Forelimb muscle (tissue), 1 donor: Measurements from ENCODE around the gene NDUFAB1. TPM values are rescaled to one million over a fixed set of nuclear protein-coding genes. Genes with fewer than 3 reads are reported as not detected.
"Not testable (repeated sequence)": the region's sequence is repeated elsewhere in the genome, so short reads cannot be mapped to it uniquely, and the experiment has no call there.

Experiments
- DNase-seq: peaks from one replicate; pipeline ENCODE4 v3.0.0-alpha.2; 2013; ENCODE audit warnings: low read depth
- polyA plus RNA-seq: library from polyadenylated mRNA; unstranded; fragments of 120-200 nt; gene quantifications from one replicate; pipeline ENCODE4 v1.2.1, GENCODE V29; 2013; ENCODE audit not compliant: insufficient read length

Gene NDUFAB1
- polyA plus RNA-seq, 1 donor = 88.7 TPM

GRCh38 chr16:23556881-23557778 lies 39.0 kb downstream of the NDUFAB1 start, which contains the start of the genes EARS2 and UBFD1:
Gene EARS2, minus strand, starts transcription at chr16:23557350. Its CDS starts 7 bp downstream, at chr16:23557343.
Gene UBFD1, plus strand, starts transcription at chr16:23557727. Its CDS starts 16 bp downstream, at chr16:23557743.
- peak; percentile 96 for DNase-seq

GRCh38 chr16:23554536-23554935 lies 41.6 kb downstream of the NDUFAB1 start:
- no peak for DNase-seq

GRCh38 chr16:23552161-23552560 lies 44.0 kb downstream of the NDUFAB1 start:
- DNase-seq = no peak

GRCh38 chr16:23549938-23550337 lies 46.2 kb downstream of the NDUFAB1 start:
- DNase-seq = no peak

- DNase-seq = no peak
Observed at GRCh38 chr16:23544436-23544835, 51.7 kb downstream of the NDUFAB1 start.

- DNase-seq = not testable (repeated sequence)
Observed at GRCh38 chr16:23540817-23541178, 55.3 kb downstream of the NDUFAB1 start.

GRCh38 chr16:23539984-23540816 lies 55.9 kb downstream of the NDUFAB1 start:
- DNase-seq = no peak

- DNase-seq = no peak
Observed at GRCh38 chr16:23538919-23539278, 57.2 kb downstream of the NDUFAB1 start.

GRCh38 chr16:23537390-23537789 lies 58.7 kb downstream of the NDUFAB1 start:
- DNase-seq = no peak

- no peak for DNase-seq
Observed at GRCh38 chr16:23535901-23536300, 60.2 kb downstream of the NDUFAB1 start.

GRCh38 chr16:23534868-23535860 lies 61.0 kb downstream of the NDUFAB1 start:
- DNase-seq = no peak

GRCh38 chr16:23532448-23532847 lies 63.7 kb downstream of the NDUFAB1 start:
- no peak for DNase-seq

Other genes with a start within 250 kb of the NDUFAB1 start
- 15.8 TPM for gene COG7, start 143.1 kb downstream of the NDUFAB1 start, polyA plus RNA-seq
- 138 TPM for gene GGA2, start 85.8 kb downstream of the NDUFAB1 start, polyA plus RNA-seq
- 16.7 TPM for gene EARS2, start 39.0 kb downstream of the NDUFAB1 start, polyA plus RNA-seq
- gene UBFD1, start 38.6 kb downstream of the NDUFAB1 start, polyA plus RNA-seq = 64.8 TPM
- gene PALB2, start 45.0 kb upstream of the NDUFAB1 start, polyA plus RNA-seq = 8.5 TPM
- gene DCTN5, start 45.1 kb upstream of the NDUFAB1 start, polyA plus RNA-seq = 35.9 TPM
- 10.2 TPM for gene PLK1, start 82.6 kb upstream of the NDUFAB1 start, polyA plus RNA-seq
- gene ERN2, start 116.9 kb upstream of the NDUFAB1 start, polyA plus RNA-seq = not detected
- not detected for gene CHP2, start 158.7 kb upstream of the NDUFAB1 start, polyA plus RNA-seq
- gene PRKCB, start 239.7 kb upstream of the NDUFAB1 start, polyA plus RNA-seq = 1.2 TPM